COLO829 (cell line): ENCODE results near the gene LRCH1.
A peak's percentile ranks its signal among the peaks of the same experiment; 100 is the strongest.

Source experiments
- DNase-seq: peaks from one replicate; pipeline ENCODE4 v3.0.0; 2012; ENCODE audit warnings: low spot score

LRCH1 gene

GRCh38 chr13:46639033-46639981 is 86.3 kb downstream of the LRCH1 start:
- no peak for DNase-seq

DNA sequence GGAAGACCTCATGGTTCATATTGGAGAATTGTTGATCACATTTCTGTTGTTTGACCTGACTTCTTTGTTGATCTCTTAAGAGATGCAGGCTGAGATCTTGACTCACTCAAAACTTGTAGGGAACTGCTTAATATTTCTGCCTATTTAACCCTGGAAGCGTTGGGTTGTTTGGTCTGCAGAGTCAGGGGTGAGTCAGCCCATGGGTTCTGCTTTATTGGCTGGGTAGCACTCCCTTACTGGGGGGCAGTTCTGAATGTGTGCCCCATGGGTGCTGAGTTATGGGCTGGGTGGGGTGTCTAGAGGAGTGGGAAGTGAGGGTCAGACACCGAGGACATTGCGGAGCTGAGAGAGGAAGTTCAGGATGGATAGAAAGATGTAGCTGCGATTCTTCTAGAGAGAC is 87.9 kb downstream of the LRCH1 start:
- no peak for DNase-seq

- no peak for DNase-seq
Measured at GRCh38 chr13:46641274-46642081, 88.5 kb downstream of the LRCH1 start.

- DNase-seq, result no peak
Measured at GRCh38 chr13:46642254-46642653, 89.3 kb downstream of the LRCH1 start.

- DNase-seq, result peak; percentile 38
Measured at GRCh38 chr13:46643165-46643777, 90.3 kb downstream of the LRCH1 start.

DNA sequence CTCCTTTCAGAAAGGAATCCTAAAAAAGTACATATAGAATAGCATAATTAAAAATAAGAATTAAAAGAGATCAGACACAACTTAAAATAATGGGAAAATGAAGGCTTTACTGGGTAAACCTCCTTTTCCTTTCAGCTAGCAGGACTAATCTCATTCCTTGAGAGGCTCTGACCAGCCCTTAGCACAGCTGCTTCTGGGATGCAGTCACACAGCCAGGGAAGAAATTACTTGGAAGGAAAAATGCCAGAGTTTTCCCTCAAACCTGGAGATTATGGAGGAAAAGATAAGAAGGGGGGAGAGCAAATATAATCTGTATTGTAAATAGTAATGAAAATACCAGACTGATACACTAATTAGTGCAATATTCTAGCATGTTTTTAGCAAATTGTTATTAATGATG is 91.8 kb downstream of the LRCH1 start:
- DNase-seq, result no peak

GRCh38 chr13:46647512-46648065 is 94.6 kb downstream of the LRCH1 start:
- no peak for DNase-seq

GRCh38 chr13:46648166-46648607 is 95.2 kb downstream of the LRCH1 start:
- no peak for DNase-seq

- no peak for DNase-seq
Measured at GRCh38 chr13:46649816-46650215, 96.8 kb downstream of the LRCH1 start.

DNA sequence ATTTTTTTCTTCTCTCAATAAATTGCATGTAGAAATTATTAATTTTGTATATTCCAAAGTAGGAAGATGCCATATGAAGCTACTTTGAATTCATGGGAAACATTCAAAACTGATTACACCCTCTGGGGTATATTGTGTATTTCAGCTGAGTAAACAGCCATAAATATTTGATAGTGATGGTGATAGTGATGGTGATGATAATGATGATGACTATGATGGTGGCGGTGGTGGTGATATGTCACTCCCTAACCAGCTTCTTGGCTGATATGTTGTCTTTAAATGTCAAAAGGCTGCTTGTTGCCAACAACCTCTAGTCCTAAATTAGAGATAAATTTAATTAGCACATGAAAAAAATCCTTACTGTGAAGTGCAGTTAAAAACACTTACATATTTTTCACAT is 102.0 kb downstream of the LRCH1 start:
- no peak for DNase-seq

DNA sequence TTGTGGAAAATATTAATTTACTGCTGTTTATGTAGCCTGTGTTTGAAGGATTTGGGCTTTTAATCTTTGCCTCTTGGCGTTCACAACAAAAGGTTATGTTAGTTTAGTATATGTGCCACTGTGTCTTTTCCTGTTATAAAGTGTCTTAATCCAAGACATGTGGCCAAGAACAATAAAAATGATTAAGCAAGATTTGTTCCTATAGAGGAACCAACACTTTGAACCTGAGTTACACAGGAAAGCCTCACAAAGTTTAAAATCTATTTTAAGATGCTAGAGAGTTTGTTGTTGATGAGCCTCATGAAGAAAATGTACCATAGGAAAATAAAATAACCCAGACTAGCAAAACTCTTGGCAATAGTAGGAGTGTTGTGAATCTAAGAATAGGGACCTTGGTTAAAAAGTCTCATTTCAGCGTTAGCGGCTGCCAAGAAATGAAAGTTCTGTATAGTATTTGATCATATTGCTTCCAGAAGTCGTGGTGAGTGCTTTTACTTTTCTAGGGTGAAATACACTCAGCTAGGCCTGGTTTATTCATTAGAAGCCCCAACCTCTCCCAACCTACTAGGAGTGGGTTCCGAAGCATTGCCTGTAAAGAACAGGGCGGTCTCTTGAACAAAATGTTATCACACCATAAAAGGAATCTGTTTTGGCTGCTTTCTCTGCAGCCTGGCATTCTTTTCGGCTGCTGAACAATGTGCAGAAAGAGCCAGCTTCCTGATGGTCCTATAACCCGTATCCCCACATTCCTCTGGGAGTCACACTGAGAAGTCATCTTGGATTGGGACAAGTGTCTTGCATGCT is 102.6 kb downstream of the LRCH1 start:
- no peak for DNase-seq

- no peak for DNase-seq
Measured at GRCh38 chr13:46656786-46657185, 103.8 kb downstream of the LRCH1 start.

GRCh38 chr13:46659413-46660065 is 106.6 kb downstream of the LRCH1 start:
- DNase-seq, result no peak

DNA sequence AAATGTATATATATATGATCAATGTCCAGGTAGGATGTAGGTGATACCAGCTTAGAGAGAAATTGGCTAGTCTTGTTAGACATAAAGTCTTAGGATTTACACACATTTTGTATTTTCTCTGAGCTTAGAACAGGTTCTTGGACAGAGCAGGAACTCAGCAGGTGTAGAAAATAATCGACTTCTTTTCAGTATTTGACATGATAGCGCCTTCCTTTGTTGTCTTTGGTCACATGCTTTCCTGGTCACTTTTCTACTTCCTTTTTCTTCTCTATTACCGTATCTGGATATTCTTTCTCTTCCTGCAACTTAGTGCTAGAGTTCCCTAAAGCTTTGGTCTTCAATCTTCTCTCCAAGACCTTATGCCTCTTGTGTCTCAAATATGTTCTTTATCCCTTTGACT is 107.4 kb downstream of the LRCH1 start:
- DNase-seq, result no peak

- DNase-seq, result no peak
Measured at GRCh38 chr13:46660857-46661256, 107.9 kb downstream of the LRCH1 start.

- no peak for DNase-seq
Measured at GRCh38 chr13:46662690-46663089, 109.7 kb downstream of the LRCH1 start.

GRCh38 chr13:46663206-46664037 is 110.5 kb downstream of the LRCH1 start:
- no peak for DNase-seq

GRCh38 chr13:46664195-46664594 is 111.2 kb downstream of the LRCH1 start:
- no peak for DNase-seq

DNA sequence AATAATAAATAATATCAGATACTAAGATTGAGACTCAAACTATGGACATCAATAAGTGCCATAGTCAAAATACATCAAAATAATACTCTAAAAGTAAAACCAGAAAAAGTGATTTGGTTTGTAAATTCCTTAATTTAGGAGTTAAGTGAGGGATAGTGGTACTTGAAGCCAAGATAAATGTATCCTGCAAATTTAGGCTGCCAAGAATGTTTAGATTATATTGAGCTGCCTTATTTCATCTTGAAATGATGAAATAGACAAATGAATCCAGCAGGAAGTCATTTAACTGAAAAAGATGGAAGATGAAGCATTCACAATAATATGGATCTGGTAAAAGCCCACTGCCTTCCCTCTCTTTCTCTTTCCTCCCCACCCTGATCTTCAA is 112.3 kb downstream of the LRCH1 start:
- DNase-seq, result no peak
